ENCODE results near the gene AFP.

Gene AFP

DNA sequence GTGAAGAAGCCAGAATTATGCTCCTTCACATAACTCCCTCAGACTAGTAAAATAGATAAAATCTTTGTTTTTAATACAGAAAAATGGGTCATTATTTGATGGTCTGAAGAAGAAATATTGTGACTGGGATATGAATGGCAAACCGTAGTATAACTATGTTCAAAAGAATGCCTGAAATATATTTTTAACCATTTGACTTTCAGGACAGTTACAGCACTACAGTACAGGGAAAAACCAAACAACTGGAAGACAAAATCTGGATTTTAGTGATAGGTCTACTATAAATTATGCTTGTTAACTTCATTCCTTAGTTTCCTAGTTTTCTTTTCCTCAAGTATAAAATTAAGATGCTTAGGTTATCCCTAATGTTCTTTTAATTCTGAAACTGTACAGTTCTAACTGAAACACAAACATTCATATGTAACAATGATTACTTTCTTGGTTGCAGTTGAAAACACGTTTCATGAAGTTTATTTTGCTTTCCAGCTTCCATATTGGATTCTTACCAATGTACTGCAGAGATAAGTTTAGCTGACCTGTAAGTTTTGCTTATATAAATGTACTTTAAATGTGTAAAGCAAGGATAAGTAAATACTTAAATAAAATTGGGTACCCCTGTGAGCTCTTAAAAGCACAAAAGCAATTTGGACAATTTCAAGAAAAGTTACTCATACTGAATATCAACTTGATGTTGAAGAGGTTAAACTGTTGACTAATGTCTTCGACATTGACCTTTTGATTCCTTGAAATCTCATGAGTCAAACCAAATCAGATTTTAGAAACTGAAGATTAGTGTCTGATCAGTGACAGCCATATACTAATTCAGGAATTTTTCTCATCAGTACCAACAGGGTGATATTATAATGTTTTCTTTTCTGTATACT lies 895 bp downstream of the AFP start:
- Mint-ChIP-seq H3K4me1 (ENCODE audit: low read depth in 2 of 2) (no peaks in the 10 kb centered on the region), H3K9me3 (no peaks in the 10 kb centered on the region), H3K36me3 (ENCODE audit: insufficient read depth) (no peaks in the 10 kb centered on the region), H3K27ac (no peak overlapping the region), H3K27me3 (no peaks in the 10 kb centered on the region), H3K4me3 (no peak overlapping the region)
- ATAC-seq (replicated peaks) (no peak), DNase-seq (no peak)

DNA sequence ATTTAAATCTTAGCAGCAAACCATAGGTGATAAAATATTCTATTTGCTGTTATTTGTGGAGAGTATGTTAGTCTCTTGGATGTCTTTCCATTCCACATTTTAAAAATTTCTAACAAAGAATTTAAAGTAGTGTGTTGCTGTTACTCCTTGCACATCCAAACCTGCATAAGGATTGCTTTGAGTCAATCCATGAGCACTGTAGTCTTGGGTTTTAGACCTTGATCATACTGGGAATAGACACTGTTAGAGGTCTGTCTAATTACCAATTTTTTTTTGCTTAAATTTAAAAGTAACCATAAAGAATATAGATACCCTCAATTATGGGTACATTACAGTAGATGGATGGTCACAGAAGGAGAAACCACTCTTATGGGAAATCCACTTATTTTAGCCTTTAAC lies 1.5 kb downstream of the AFP start:
- Mint-ChIP-seq H3K27ac (no peak overlapping the region), H3K9me3 (no peaks in the 10 kb centered on the region), H3K4me3 (no peak overlapping the region), H3K27me3 (no peaks in the 10 kb centered on the region), H3K4me1 (ENCODE audit: low read depth in 2 of 2) (no peaks in the 10 kb centered on the region), H3K36me3 (ENCODE audit: insufficient read depth) (no peaks in the 10 kb centered on the region)
- DNase-seq (no peak), ATAC-seq (replicated peaks) (no peak)

DNA sequence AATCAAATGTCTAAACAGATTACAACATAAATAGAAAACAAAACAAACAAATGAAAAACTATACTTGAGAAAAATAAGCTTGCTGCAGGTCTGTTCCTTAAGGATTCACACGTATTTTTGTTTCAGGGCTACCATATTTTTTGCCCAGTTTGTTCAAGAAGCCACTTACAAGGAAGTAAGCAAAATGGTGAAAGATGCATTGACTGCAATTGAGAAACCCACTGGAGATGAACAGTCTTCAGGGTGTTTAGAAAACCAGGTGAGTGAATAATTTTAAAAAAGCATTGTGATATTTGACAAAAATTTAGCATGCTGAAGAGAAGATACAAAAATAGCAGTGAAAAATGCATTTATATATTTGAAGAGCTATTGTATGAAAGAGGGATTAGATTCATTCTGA lies 2.0 kb downstream of the AFP start:
- Mint-ChIP-seq H3K27me3 (no peaks in the 10 kb centered on the region), H3K4me1 (ENCODE audit: low read depth in 2 of 2) (no peaks in the 10 kb centered on the region), H3K4me3 (no peak overlapping the region), H3K27ac (no peak overlapping the region), H3K36me3 (ENCODE audit: insufficient read depth) (no peaks in the 10 kb centered on the region), H3K9me3 (no peaks in the 10 kb centered on the region)
- DNase-seq, result no peak
- no peak for ATAC-seq (replicated peaks)

DNA sequence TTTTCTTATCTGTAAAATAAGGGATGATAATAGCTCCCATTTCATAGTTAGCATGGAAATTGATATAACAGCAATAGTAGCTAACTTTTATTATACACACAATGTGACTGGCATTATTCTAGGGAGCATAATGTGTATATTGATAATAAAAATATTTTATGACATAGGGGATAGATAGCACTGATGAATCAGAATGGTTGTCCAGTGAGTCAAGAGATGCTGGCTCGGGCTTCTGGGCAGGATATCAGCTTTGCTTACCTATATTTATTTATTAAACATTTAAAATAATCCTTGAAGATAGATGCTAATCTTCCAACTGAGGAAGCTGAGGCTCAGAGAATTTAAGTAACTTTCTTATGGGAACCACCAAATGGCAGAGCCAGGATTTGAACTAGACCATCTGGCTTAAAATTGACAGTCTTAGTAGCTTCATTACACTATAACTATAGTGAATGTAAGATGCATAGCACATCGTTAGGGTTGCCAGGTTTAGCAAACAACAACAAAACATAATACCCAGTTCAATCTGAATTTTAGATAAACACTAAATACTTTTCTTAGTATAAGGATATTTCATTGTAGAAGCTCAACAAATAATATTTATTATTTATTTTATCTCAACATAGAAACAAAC lies 2.7 kb downstream of the AFP start:
- no peak overlapping the region for H3K4me3 Mint-ChIP-seq
- H3K9me3 Mint-ChIP-seq, result no peaks in the 10 kb centered on the region
- no peak for DNase-seq
- no peaks in the 10 kb centered on the region for H3K36me3 Mint-ChIP-seq (ENCODE audit: insufficient read depth)
- no peak overlapping the region for H3K27ac Mint-ChIP-seq
- no peaks in the 10 kb centered on the region for H3K27me3 Mint-ChIP-seq
- no peaks in the 10 kb centered on the region for H3K4me1 Mint-ChIP-seq (ENCODE audit: low read depth in 2 of 2)
- no peak for ATAC-seq (replicated peaks)

DNA sequence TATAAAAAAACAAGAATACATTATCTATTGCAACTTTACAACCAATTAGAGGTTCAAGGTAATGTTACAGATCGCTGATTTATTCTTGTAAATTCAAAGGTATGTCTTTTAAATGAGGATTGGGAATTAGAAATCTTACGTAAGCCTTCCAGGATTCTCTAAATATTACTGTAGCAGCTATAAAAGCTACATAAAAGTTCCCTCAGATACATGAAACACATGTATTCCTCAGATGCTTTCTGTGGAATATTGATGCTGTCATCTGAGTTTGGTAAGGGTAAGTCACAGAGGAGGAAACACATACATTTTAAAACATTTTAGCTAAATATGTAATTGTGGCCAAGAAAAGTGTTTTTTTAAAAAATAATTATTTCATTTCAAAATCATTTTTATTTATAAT lies 3.4 kb downstream of the AFP start:
- no peak overlapping the region for H3K27ac Mint-ChIP-seq
- DNase-seq, result no peak
- no peaks in the 10 kb centered on the region for H3K9me3 Mint-ChIP-seq
- H3K4me1 Mint-ChIP-seq (ENCODE audit: low read depth in 2 of 2), result no peaks in the 10 kb centered on the region
- H3K36me3 Mint-ChIP-seq (ENCODE audit: insufficient read depth), result no peaks in the 10 kb centered on the region
- no peak for ATAC-seq (replicated peaks)
- no peaks in the 10 kb centered on the region for H3K27me3 Mint-ChIP-seq
- H3K4me3 Mint-ChIP-seq, result no peak overlapping the region

DNA sequence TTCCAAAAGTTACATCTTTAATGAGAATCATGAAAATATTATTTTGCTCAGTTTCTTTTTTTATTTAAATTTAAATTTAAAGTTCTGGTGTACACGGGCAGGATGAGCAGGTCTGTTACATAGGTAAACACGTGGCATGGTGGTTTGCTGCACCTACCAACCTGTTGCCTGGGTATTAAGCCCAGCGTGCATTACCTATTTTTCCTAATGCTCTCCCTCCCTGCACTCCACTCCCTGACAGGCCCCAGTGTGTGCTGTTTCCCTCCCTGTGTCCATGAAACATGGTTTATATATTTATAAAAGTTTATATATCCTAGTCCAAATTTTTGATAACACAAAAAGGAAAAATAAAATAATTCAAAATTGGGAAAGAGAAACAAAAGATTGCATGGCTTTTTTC lies 4.0 kb downstream of the AFP start:
- no peak for DNase-seq
- no peaks in the 10 kb centered on the region for H3K27me3 Mint-ChIP-seq
- no peak for ATAC-seq (replicated peaks)
- H3K4me3 Mint-ChIP-seq, result no peak overlapping the region
- no peaks in the 10 kb centered on the region for H3K4me1 Mint-ChIP-seq (ENCODE audit: low read depth in 2 of 2)
- H3K9me3 Mint-ChIP-seq, result no peaks in the 10 kb centered on the region
- no peak overlapping the region for H3K27ac Mint-ChIP-seq
- no peaks in the 10 kb centered on the region for H3K36me3 Mint-ChIP-seq (ENCODE audit: insufficient read depth)

DNA sequence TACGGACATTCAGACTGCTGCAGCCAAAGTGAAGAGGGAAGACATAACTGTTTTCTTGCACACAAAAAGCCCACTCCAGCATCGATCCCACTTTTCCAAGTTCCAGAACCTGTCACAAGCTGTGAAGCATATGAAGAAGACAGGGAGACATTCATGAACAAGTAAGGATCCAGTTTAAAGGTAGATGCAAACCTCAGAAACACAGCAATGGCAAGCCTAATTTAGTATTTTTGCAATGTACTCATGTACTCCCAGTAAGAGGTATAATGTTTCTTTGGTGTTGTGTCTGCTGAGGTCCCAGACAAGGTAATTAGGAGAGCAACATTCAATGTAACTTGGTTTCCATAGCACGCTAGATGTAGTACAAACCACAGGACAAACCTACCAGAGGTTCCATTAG lies 4.6 kb downstream of the AFP start:
- no peak for DNase-seq
- no peaks in the 10 kb centered on the region for H3K27me3 Mint-ChIP-seq
- H3K9me3 Mint-ChIP-seq, result no peaks in the 10 kb centered on the region
- no peak overlapping the region for H3K27ac Mint-ChIP-seq
- no peaks in the 10 kb centered on the region for H3K36me3 Mint-ChIP-seq (ENCODE audit: insufficient read depth)
- H3K4me3 Mint-ChIP-seq, result no peak overlapping the region
- no peaks in the 10 kb centered on the region for H3K4me1 Mint-ChIP-seq (ENCODE audit: low read depth in 2 of 2)
- ATAC-seq (replicated peaks), result no peak

DNA sequence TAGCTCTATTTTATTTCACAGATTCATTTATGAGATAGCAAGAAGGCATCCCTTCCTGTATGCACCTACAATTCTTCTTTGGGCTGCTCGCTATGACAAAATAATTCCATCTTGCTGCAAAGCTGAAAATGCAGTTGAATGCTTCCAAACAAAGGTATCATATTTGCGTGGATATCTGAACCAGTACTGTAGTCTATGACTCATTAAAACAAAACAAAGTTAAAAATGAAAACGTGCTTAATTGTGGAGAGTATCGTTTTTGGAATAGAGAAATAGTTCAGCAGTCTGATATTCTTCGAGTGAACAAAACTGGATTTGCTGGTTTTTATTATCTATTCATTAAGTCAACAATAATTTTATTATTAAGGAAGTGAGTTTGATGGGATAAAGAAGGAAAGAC lies 6.3 kb downstream of the AFP start:
- Mint-ChIP-seq H3K4me1 (ENCODE audit: low read depth in 2 of 2) (no peaks in the 10 kb centered on the region), H3K36me3 (ENCODE audit: insufficient read depth) (no peaks in the 10 kb centered on the region), H3K9me3 (no peaks in the 10 kb centered on the region), H3K27me3 (no peaks in the 10 kb centered on the region), H3K27ac (no peak overlapping the region), H3K4me3 (no peak overlapping the region)
- DNase-seq (no peak), ATAC-seq (replicated peaks) (no peak)

DNA sequence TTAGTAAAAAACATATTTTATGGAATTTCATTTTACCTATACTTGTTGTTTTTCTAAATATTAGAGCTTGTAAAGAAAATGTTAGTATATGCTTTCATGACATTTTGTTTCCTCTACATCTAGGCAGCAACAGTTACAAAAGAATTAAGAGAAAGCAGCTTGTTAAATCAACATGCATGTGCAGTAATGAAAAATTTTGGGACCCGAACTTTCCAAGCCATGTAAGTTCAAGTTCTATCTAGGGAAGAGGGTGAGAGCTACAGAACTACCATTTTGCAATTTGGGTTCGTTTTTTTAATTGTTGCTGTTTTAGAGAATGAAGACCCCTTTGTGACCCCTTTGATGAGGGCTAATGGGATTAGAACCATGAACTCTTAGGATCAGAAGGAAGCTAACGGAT lies 7.2 kb downstream of the AFP start:
- H3K4me3 Mint-ChIP-seq, result no peak overlapping the region
- no peak overlapping the region for H3K27ac Mint-ChIP-seq
- H3K4me1 Mint-ChIP-seq (ENCODE audit: low read depth in 2 of 2), result no peaks in the 10 kb centered on the region
- no peaks in the 10 kb centered on the region for H3K9me3 Mint-ChIP-seq
- ATAC-seq (replicated peaks) (no peak), DNase-seq (no peak)
- no peaks in the 10 kb centered on the region for H3K36me3 Mint-ChIP-seq (ENCODE audit: insufficient read depth)
- no peaks in the 10 kb centered on the region for H3K27me3 Mint-ChIP-seq

DNA sequence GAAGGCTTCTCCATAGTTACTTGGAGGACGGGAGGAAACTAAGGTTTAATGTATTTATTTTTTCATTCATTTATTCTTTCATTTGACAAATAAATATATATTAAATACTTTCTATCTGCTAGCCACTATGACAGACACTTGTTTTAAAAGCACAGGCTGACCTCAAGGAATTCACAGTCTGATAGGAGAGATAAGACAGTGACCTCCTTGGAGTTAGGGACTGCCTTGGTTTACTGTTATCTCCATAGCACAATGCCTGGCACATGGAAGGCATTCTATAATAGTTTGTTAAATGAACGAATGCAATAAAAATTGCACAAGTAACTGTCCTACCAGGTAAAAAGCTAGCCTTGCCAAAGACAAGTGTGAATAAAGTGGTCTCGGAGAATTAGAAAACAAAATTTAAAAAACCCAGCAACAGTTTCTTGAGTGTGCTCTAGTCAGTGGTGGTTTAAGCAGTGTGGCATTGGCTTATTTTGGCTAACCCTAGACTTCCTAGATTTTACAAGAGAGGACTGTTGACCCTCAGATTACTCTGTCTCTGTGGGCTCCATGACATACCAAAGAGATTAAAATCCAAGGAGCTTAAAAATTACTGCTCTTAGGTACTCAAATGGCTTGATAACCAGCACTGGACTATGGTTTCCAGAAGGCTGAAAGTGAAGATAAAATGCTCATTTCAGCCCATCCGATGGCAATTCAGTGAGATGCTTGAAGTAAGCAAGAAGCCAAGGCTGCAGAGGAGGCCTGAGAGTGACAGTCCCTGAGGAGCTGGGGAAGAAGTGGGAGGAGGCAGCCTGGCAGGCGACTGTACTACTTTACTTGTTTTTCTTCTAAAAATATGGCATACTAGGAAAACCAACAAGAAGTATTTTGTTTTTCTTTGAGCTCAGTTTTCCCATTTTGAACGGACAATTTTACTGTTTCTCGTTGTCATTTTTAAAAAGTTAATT lies 9.6 kb downstream of the AFP start:
- H3K36me3 Mint-ChIP-seq (ENCODE audit: insufficient read depth), result no peaks in the 10 kb centered on the region
- H3K4me1 Mint-ChIP-seq (ENCODE audit: low read depth in 2 of 2), result no peaks in the 10 kb centered on the region
- DNase-seq (no peak), ATAC-seq (replicated peaks) (no peak)
- no peaks in the 10 kb centered on the region for H3K27me3 Mint-ChIP-seq
- no peaks in the 10 kb centered on the region for H3K9me3 Mint-ChIP-seq
- no peak overlapping the region for H3K4me3 Mint-ChIP-seq
- no peak overlapping the region for H3K27ac Mint-ChIP-seq

DNA sequence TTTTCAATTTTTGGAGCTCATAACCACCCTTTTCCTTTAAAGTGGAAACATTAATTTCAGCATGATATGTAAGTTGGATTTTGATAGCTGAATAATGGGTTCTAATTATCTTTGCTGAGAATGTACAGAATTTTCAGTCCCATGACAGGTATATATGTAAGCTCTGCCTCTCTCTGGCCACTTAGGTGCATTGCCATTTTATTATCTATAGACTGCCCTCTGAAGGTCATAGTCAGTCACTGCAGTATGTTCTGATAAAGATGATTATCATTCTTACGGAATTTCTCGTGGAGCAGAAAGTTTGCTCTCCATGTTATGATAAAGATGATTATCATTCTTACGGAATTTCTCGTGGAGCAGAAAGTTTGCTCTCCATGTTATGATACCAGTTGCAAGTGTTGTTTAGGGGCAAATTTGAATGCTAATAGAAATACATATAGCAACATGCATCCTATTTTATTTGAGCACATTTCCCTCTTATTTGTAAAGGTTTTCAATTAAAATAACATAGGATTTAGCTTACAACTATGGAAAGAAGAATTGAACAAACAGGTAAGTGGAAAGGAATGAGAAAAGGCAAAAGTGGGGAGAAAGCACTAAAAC lies 10.4 kb downstream of the AFP start:
- Mint-ChIP-seq H3K4me1 (ENCODE audit: low read depth in 2 of 2) (no peaks in the 10 kb centered on the region), H3K27ac (no peak overlapping the region), H3K27me3 (no peaks in the 10 kb centered on the region), H3K9me3 (no peaks in the 10 kb centered on the region), H3K4me3 (no peak overlapping the region), H3K36me3 (ENCODE audit: insufficient read depth) (no peaks in the 10 kb centered on the region)
- DNase-seq, result no peak
- ATAC-seq (replicated peaks), result peak; percentile 42

DNA sequence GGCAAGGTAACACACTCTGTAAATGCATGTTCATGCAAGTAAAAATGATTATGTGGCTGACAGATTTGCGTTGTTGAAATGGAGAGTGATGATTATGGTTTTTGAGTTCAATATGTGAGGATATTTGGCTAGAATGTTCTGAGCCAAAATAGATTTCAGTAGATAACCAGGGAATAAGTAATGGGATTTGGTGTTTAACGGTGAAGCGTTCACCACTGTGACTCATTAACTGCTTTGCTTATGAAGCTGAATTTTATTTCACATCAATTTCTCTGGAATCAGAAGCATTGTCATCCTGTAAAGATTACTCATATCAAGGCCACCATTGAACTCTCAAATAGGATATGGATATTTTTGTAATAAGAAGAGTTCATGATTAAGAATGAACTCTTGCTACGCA lies 11.7 kb downstream of the AFP start:
- Mint-ChIP-seq H3K4me3 (no peak overlapping the region), H3K36me3 (ENCODE audit: insufficient read depth) (no peaks in the 10 kb centered on the region), H3K4me1 (ENCODE audit: low read depth in 2 of 2) (no peaks in the 10 kb centered on the region), H3K27me3 (peaks cover 0 to 2% of the 10 kb centered on the region in 2 donors), H3K27ac (no peak overlapping the region), H3K9me3 (no peaks in the 10 kb centered on the region)
- ATAC-seq (replicated peaks) (no peak), DNase-seq (no peak)

DNA sequence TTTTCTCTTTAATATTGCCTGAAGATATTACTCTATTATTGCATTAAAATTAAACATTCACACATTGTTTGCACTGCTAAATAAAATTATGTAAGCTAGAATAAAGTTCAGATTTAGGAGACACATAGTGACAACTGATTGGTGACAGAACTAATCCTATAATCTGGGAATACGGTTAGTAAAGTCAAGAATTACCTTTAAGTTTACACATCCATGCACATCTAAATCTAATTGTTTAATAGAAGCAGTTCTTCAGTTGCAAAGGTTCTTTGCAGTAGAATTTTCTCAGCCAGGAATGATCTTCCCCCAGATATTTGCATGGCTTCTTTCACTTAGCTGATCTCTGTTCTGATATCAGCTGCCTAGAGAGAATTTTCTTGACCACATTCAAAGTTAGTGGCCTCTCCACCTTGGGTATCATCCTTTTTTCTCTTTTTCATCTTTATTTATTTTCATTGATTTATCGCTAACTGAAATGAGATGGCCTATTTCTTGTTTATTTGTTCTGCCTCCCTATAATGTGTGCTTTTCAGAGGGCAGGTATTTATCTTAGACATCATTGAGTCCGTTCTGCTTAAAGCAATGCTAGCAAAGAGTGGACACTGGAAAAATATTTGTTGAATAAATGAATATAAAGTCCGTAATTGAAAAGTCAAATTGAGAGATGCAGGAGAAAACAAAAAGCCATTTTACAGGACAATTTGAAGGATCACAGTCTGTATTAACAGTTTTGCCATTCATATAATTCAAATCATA lies 12.6 kb downstream of the AFP start:
- no peak overlapping the region for H3K4me3 Mint-ChIP-seq

More for the DNA sequence above, 12.6 kb downstream of the AFP start:
- Mint-ChIP-seq H3K4me1 (ENCODE audit: low read depth in 2 of 2) (no peaks in the 10 kb centered on the region), H3K9me3 (no peaks in the 10 kb centered on the region), H3K27me3 (peaks cover 0 to 7% of the 10 kb centered on the region in 2 donors), H3K36me3 (ENCODE audit: insufficient read depth) (no peaks in the 10 kb centered on the region), H3K27ac (no peak overlapping the region)
- ATAC-seq (replicated peaks) (no peak), DNase-seq (no peak)

Measured in effector memory CD8-positive, alpha-beta T cell (primary cell).